HG03520 (cell line): ENCODE measurements around the gene RGL2.
A peak's percentile ranks its signal among the peaks of the same experiment; 100 is the strongest.
"Not testable (repeated sequence)": the region's sequence is repeated elsewhere in the genome, so short reads cannot be mapped to it uniquely, and the experiment has no call there.

Experiments used
- ATAC-seq: cut with Tn5 transposase; IDR thresholded peaks from one replicate; pipeline ENCODE4 v1.9.1; 2021; ENCODE audit warnings: mild to moderate bottlenecking, moderate library complexity; ENCODE audit not compliant: unreplicated experiment

Gene RGL2

GRCh38 chr6:33298773-33299236 lies at the start of gene RGL2:
Gene RGL2 (minus strand): TSS chr6:33298942. CDS start chr6:33298610, 332 bp downstream.
- no peak for ATAC-seq

GRCh38 chr6:33347816-33348215 lies 49.1 kb upstream of the RGL2 start:
- no peak for ATAC-seq

- not testable (repeated sequence) for ATAC-seq
Measured at GRCh38 chr6:33346972-33347371, 48.2 kb upstream of the RGL2 start.

- no peak for ATAC-seq
Measured at GRCh38 chr6:33344701-33345697, 46.3 kb upstream of the RGL2 start.

GRCh38 chr6:33343953-33344611 lies 45.3 kb upstream of the RGL2 start:
- no peak for ATAC-seq

- ATAC-seq: not testable (repeated sequence)
Measured at GRCh38 chr6:33343606-33343952, 44.8 kb upstream of the RGL2 start.

- no peak for ATAC-seq
Measured at GRCh38 chr6:33339193-33339592, 40.5 kb upstream of the RGL2 start.

GRCh38 chr6:33336495-33336894 lies 37.8 kb upstream of the RGL2 start:
- ATAC-seq: no peak

GRCh38 chr6:33335916-33336315 lies 37.2 kb upstream of the RGL2 start:
- ATAC-seq: no peak

- ATAC-seq: no peak
Measured at GRCh38 chr6:33333666-33334065, 34.9 kb upstream of the RGL2 start.

GRCh38 chr6:33330736-33331135 lies 32.0 kb upstream of the RGL2 start:
- no peak for ATAC-seq

GRCh38 chr6:33329058-33329457 lies 30.3 kb upstream of the RGL2 start:
- ATAC-seq: no peak

- ATAC-seq: no peak
Measured at GRCh38 chr6:33324125-33324524, 25.4 kb upstream of the RGL2 start.

GRCh38 chr6:33323623-33323948 lies 24.8 kb upstream of the RGL2 start:
- ATAC-seq: no peak

GRCh38 chr6:33321227-33321626 lies 22.5 kb upstream of the RGL2 start:
- ATAC-seq: no peak

- no peak for ATAC-seq
Measured at GRCh38 chr6:33320315-33321181, 21.8 kb upstream of the RGL2 start.

GRCh38 chr6:33319939-33320314 lies 21.2 kb upstream of the RGL2 start:
- no peak for ATAC-seq

GRCh38 chr6:33318426-33319073 lies 19.8 kb upstream of the RGL2 start:
- ATAC-seq: no peak

GRCh38 chr6:33317669-33318425 lies 19.1 kb upstream of the RGL2 start, which contains the start of gene ZBTB22:
Gene ZBTB22 (minus strand): TSS chr6:33317744. CDS start chr6:33316916, 828 bp downstream.
- peak; percentile 36 for ATAC-seq

- ATAC-seq: no peak
Measured at GRCh38 chr6:33317419-33317668, 18.6 kb upstream of the RGL2 start.
